Neuron (in vitro differentiated cells): ENCODE data around the gene PANK2.
A peak's percentile ranks its signal among the peaks of the same experiment; 100 is the strongest.
"Not testable (repeated sequence)": the region's sequence is repeated elsewhere in the genome, so short reads cannot be mapped to it uniquely, and the experiment has no call there.

Experiments
- H2AFZ ChIP-seq: one replicate; pipeline ENCODE4 v1.6.1; 2013; ENCODE audit warnings: low read depth, mild to moderate bottlenecking, inconsistent platforms, low read length, moderate library complexity
- H3K27me3 ChIP-seq: one replicate; pipeline ENCODE4 v1.6.1; 2013; ENCODE audit warnings: low read length; ENCODE audit not compliant: insufficient read depth
- H3K36me3 ChIP-seq: one replicate; pipeline ENCODE4 v1.6.1; 2013; ENCODE audit warnings: low read length; ENCODE audit not compliant: insufficient read depth
- H3K4me1 ChIP-seq: one replicate; pipeline ENCODE4 v1.6.1; 2013; ENCODE audit warnings: low read length; ENCODE audit not compliant: insufficient read depth
- H3K4me3 ChIP-seq: 2 replicates; pipeline ENCODE4 v1.5.1; 2013; ENCODE audit warnings: mild to moderate bottlenecking, low read length, moderate library complexity
- H3K9me3 ChIP-seq: one replicate; pipeline ENCODE4 v1.6.1; 2013; ENCODE audit warnings: low read length

The PANK2 gene

DNA sequence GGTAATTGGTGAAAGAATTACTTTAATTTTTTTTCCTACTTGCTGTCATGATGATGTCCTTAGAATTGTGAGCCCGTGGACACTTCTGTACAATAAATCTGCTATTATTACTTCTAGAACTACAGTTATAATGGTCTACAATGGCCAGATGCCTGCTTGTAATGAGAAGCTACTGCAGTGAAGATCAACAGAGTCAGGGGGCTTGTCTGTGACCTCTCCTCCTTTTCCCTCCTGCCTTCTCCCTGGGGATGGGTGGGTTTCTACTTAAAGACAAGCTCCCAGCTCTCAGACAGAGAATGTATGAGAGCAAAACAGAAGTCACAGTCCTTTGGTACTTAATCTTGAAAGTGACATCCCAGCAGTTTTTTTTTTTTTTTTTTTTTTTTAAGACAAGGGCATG lies 13.2 kb upstream of the PANK2 start:
- no peaks in the 10 kb centered on the region for H3K27me3 ChIP-seq
- no peak overlapping the region for H3K4me3 ChIP-seq
- H3K36me3 ChIP-seq, result peaks cover 24% of the 10 kb centered on the region
- no peaks in the 10 kb centered on the region for H3K9me3 ChIP-seq
- no peak overlapping the region for H2AFZ ChIP-seq
- no peaks in the 10 kb centered on the region for H3K4me1 ChIP-seq

DNA sequence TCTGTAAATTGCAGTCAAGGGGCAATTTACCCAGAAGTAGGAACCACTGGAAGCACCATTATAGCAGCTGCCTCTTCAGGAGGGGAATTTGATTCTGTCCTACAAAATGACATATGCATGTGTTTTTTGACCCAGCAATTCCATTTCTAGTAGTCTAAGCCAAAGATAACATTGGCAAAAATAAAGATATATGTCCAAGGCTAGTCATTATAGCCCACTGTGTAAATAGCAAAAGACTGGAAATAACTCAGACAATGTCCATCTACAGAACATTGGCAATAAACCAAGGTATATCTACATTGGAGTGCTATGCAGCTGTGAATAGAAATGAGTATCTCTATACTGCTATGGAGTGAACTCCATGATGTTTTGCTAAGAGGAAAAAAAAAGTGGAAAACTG lies 12.5 kb upstream of the PANK2 start:
- H3K9me3 ChIP-seq, result no peaks in the 10 kb centered on the region
- H2AFZ ChIP-seq, result no peak overlapping the region
- peaks cover 24% of the 10 kb centered on the region for H3K36me3 ChIP-seq
- no peaks in the 10 kb centered on the region for H3K4me1 ChIP-seq
- H3K27me3 ChIP-seq, result no peaks in the 10 kb centered on the region
- no peak overlapping the region for H3K4me3 ChIP-seq

DNA sequence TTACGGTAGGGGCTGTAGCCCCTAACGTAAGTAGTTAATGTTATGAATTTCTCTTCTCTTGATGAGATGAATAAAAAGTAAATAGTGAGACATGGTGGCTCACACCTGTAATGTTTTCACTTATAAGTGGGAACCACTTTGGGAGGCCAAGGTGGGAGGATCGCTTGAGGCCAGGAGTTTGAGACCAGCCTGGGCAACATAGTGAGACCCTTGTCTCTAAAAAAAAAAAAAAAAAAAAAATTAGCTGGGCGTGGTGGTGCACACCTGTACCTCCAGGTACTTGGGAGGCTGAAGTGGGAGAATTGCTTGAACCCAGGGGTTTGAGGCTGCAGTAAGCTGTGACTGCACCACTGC lies 10.3 kb upstream of the PANK2 start:
- H3K36me3 ChIP-seq, result not testable (repeated sequence)

DNA sequence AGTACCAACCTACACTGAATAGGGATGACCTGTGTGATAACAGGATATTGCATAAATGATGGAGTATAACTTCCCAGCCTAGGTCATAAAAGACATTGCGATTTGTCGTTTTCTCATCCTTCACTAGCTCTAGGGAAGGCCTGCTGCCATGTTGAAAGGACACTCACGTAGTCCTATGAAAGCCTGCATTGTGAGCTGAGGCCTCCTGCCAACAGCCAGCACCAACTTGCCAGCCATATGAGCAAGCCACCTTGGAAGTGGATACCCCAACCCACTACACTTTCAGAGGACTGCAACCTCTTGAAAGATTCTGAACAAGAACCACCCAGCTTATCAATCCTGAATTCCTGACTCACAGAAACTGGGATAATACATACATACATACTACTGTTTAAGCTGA lies 3.5 kb upstream of the PANK2 start:
- Histone ChIP-seq H3K4me3 (no peak overlapping the region), H3K4me1 (peaks cover 9% of the 10 kb centered on the region), H2AFZ (no peak overlapping the region)

More for the DNA sequence above, 10.3 kb upstream of the PANK2 start:
- not testable (repeated sequence) for H3K27me3 ChIP-seq, H3K9me3 ChIP-seq, H3K4me3 ChIP-seq, H2AFZ ChIP-seq, H3K4me1 ChIP-seq

DNA sequence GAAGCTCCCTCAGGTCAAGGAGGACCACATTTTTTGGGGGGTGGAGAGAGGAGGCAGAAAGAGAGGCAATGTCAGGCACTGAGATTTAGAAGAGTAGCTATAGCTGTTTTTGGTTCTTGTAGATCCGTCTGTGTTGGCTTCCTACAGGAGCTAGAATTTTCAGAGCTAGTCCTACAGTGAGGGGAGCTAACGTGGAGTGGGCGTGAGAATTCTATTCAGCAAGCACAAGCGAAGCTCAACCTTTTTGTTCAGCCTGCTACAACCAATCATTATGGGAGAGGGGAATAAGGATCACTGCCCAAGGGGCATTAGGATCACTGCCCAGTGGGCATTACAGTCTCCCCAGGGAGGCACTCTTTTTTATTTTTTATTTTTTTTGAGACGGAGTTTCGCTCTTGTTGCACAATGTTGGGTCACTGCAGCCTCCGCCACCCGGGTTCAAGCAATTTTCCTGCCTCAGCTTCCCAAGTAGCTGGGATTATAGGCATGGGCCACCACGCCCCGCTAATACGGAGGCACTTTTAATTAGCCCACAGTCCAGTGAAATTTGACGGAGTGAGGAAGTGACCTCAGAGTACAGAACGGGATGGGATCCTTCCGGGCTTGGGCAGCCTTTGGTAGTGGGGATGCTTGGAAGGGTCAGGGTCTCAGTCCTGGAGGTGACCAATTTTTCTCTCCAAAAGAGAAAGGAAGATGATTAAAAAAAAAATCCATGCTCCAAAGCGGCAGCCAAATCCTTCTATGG lies 1.1 kb upstream of the PANK2 start:
- peaks cover 15% of the 10 kb centered on the region for H3K36me3 ChIP-seq
- H3K4me1 ChIP-seq, result peaks cover 19% of the 10 kb centered on the region
- no peaks in the 10 kb centered on the region for H3K9me3 ChIP-seq
- peak overlapping the region; percentile 33 for H2AFZ ChIP-seq
- H3K4me3 ChIP-seq, result peak overlapping the region; percentile 88
- no peaks in the 10 kb centered on the region for H3K27me3 ChIP-seq

More for the DNA sequence above, 3.5 kb upstream of the PANK2 start:
- H3K27me3 ChIP-seq, result no peaks in the 10 kb centered on the region
- no peaks in the 10 kb centered on the region for H3K9me3 ChIP-seq
- peaks cover 3% of the 10 kb centered on the region for H3K36me3 ChIP-seq

DNA sequence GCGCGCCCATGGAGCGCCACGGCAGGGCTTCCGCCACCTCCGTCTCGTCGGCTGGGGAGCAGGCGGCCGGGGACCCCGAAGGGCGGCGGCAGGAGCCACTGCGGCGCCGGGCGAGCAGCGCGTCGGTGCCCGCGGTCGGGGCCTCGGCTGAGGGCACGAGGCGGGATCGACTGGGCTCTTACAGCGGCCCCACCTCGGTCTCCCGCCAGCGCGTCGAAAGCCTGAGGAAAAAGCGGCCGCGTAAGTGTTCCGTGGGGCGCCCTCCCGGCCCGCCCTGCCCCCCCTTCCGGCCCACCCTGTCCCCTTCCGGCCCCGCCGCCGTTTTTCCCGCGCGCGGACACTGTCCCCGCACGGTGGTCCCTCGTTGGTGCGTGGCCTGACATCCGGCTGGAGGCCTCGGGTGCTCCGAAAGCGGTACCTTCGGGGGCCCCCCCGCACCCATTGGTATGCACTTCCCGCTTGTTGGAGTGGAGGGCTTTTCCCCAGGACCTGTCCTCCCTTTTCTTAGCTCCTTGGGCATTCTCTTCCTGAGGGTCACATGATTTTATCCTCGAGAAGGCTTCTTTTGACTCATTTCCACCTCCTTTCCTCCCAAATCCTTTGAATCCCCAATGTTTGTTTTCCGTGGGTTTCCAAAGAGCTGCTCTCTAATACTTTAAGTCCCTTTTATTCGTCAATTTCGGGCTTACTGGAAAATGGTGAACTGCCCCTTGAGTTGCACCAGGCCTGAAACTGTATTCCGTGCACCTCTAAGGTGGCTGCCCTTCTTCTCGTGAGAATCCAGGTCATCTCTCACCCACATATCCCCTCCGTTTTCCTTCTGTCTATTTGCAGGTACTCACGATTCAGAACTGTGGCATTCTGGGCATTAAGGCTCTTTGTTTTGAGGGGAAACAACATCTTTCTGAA lies 556 bp downstream of the PANK2 start:
- Histone ChIP-seq H3K4me3 (peak overlapping the region; percentile 88), H3K36me3 (peaks cover 20% of the 10 kb centered on the region), H2AFZ (no peak overlapping the region), H3K4me1 (peaks cover 19% of the 10 kb centered on the region), H3K9me3 (peaks cover under 1% of the 10 kb centered on the region), H3K27me3 (no peaks in the 10 kb centered on the region)

DNA sequence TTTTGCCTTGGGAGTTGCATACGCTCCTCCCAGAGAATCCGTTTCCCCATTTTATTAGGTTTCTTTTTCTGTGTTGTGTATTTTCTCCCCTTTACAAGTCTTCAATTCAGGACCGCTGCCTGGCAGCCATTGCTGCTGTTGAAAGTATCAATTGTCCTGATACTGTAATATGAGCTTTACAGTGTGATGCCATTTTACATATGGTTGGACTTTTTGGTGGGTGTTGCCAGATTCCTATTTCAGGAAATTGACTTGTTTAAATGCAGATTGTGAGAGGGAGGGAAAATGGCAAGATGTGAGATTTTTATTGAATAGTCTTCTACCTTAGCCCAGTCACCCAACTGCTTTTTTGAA lies 1.2 kb downstream of the PANK2 start:
- Histone ChIP-seq H3K36me3 (peaks cover 25% of the 10 kb centered on the region), H2AFZ (no peak overlapping the region), H3K27me3 (no peaks in the 10 kb centered on the region), H3K9me3 (peaks cover 3% of the 10 kb centered on the region), H3K4me1 (peaks cover 19% of the 10 kb centered on the region), H3K4me3 (peak overlapping the region; percentile 88)

DNA sequence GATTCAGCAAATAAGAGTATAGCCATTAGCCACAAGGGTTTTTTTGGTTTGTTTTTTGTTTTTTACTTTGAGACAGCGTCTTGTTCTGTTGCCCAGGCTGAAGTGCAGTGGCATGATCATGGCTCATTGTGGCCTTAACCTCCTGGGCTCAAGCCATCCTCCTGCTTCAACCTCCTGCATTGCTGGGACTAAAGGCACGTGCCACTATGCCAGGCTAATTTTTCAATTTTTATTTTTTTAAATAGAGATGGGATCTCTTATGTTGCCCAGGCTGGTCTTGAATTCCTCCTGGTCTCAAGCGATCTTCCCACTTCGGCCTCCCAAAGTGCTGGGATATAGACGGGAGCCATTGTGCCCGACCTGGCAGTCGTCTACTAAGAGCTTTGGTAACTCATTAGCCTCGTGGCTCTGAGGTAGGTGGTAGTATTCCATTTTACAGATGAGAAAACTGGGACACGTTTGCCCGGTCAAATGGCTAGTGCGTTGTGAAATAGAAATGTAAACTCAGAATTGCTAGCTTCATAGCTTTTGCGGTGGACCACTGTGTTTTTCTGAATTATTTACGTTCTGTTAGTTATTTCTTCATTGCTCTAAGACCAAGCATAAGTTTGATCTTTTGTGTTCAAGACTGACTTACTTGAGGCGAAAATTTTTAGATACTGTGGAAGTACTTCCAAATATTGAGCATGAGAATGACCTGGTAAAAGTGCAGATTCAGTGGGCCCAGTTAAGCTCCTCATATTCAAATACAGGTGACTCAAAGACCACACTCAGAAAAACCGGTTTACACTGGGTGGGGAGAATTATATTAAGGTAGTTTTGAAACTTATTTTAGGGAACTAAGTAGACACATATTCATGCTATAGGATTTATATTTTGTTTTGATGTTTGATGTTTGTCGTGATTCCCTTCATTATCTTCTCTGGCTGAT lies 2.1 kb downstream of the PANK2 start:
- Histone ChIP-seq H3K9me3 (peaks cover 3% of the 10 kb centered on the region), H2AFZ (no peak overlapping the region), H3K36me3 (peaks cover 25% of the 10 kb centered on the region), H3K27me3 (no peaks in the 10 kb centered on the region), H3K4me1 (peaks cover 19% of the 10 kb centered on the region), H3K4me3 (peak overlapping the region; percentile 88)

DNA sequence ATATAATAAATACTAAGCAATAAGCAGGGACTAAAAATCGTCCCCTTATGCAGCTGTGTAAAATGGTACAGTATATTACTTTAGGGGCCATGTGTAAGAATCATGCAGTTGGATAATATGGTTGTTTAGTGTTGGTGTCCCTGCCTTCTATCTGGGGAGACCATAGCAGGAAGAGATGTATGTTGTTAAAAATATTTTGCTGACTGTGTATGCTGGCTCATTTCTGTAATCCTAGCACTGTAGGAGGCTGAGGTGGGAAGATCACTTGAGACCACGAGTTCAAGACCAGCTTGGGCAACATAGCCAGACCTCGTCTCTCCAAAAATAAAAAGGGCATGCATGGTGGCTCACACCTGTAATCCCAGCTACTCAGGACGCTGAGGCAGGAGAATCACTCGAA lies 5.6 kb downstream of the PANK2 start:
- Histone ChIP-seq H3K27me3 (no peaks in the 10 kb centered on the region), H3K4me1 (peaks cover 10% of the 10 kb centered on the region), H3K4me3 (no peak overlapping the region), H3K9me3 (peaks cover 3% of the 10 kb centered on the region), H3K36me3 (peaks cover 34% of the 10 kb centered on the region), H2AFZ (no peak overlapping the region)

DNA sequence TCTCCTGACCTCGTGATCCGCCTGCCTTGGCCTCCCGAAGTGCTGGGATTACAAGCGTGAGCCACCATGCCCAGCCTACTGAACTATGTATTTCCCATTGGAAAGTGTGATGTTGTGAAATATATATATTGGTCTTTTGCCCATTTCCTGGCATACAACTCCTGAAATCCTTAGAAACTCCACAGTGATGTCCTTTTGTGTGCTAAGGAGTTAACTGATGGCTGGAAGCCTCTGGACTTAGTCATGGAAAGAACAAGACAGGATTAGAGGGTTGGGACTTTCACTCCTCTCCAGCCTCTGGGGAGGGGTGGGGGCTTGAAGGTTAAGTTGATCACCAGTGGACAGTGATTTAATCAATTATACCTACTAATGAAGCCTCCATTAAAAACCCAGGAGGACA lies 7.1 kb downstream of the PANK2 start:
- Histone ChIP-seq H3K27me3 (no peaks in the 10 kb centered on the region), H3K4me3 (no peak overlapping the region), H3K36me3 (peaks cover 30% of the 10 kb centered on the region), H2AFZ (no peak overlapping the region), H3K9me3 (peaks cover 3% of the 10 kb centered on the region), H3K4me1 (peaks cover 6% of the 10 kb centered on the region)

DNA sequence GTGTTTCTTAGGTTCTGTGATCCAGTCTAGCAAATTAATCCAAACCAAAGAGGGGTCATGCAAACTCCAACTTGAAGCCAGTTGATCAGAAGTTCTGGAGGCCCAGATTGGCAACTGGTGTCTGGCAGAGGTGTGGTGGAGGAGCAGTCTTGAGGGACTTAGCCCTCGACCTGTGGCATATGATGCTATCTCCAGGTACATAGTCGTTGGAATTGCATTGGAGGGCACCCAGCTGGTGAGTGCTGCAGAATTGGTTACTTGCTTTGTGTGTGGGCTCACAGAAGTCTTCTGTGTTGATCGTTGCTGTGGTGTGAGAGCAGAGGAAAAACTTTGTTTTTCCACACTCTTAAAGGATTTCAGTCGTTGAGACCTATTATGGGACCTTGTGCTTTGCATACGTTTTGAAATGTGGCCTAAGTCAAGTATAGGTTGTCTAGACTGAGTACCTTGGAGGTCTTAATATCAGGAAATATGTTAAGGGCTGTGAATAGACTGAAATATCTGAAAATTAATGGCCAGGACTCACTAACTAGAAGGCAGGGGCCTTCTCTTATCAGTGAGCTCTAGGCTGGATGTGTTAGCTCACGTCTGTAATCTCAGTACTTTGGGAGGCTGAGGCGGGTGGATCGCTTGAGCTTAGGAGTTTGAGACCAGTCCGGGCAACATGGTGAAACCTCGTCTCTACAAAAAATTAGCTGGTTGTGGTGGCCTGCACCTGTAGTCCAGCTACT lies 7.8 kb downstream of the PANK2 start:
- peaks cover 26% of the 10 kb centered on the region for H3K36me3 ChIP-seq
- no peaks in the 10 kb centered on the region for H3K27me3 ChIP-seq
- H2AFZ ChIP-seq, result no peak overlapping the region
- H3K4me1 ChIP-seq, result no peaks in the 10 kb centered on the region
- no peak overlapping the region for H3K4me3 ChIP-seq
- peaks cover 3% of the 10 kb centered on the region for H3K9me3 ChIP-seq

DNA sequence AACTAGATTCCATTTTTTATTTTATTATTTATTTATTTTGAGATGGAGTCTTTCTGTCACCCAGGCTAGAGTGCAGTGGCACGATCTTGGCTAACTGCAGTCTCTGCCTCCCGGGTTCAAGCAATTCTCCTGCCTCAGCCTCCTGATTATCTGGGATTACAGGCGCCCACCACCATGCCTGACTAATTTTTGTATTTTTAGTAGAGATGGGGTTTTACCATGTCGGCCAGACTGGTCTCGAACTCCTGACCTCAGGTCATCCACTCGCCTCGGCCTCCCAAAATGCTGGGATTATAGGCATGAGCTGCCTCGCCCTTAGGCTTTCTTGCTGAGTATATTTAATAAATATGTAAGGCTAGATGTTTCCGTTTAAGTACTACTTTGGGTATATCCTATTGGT lies 9.0 kb downstream of the PANK2 start:
- H3K4me3 ChIP-seq, H3K4me1 ChIP-seq: not testable (repeated sequence)
- H3K36me3 ChIP-seq, result peaks cover 21% of the 10 kb centered on the region

More for the DNA sequence above, 9.0 kb downstream of the PANK2 start:
- not testable (repeated sequence) for H3K27me3 ChIP-seq, H3K9me3 ChIP-seq, H2AFZ ChIP-seq
